Keratinocyte (primary cell): ENCODE results near the gene RTN4IP1. TPM values are rescaled to one million over a fixed set of nuclear protein-coding genes. Genes with fewer than 3 reads are reported as not detected.

Experiments used
- DNase-seq: peaks from one replicate; pipeline ENCODE4 v3.0.0-alpha.2; 2011; ENCODE audit warnings: low read depth, missing footprints, low spot score
- FAIRE-seq: peaks from 2 replicates; lab custom pipeline; 2011; peaks lifted over from hg19 to GRCh38; lab: Jason Lieb, UNC
- H2AFZ ChIP-seq: 2 replicates; pipeline ENCODE4 v1.6.0; 2012; ENCODE audit warnings: low read length, control low read depth, inconsistent platforms; ENCODE audit not compliant: control insufficient read depth
- H3K27ac ChIP-seq: 2 replicates; pipeline ENCODE4 v1.5.1; 2011; ENCODE audit warnings: low read length; ENCODE audit not compliant: control insufficient read depth, insufficient read depth
- H3K27me3 ChIP-seq: 3 replicates; pipeline ENCODE4 v1.6.0; 2011; ENCODE audit warnings: low read length; ENCODE audit not compliant: control insufficient read depth, insufficient read depth; ENCODE audit errors: extremely low read depth
- H3K36me3 ChIP-seq, 2 experiments: 2 replicates in 1 of 2; 3 replicates in 1 of 2; pipeline ENCODE4 v1.5.1; 2011; ENCODE audit warnings: low read length in 2 of 2, mild to moderate bottlenecking in 1 of 2; ENCODE audit not compliant: control insufficient read depth in 2 of 2, insufficient read depth in 2 of 2; ENCODE audit errors: extremely low read depth in 1 of 2
- H3K4me1 ChIP-seq: 3 replicates; pipeline ENCODE4 v1.5.1; 2011; ENCODE audit warnings: low read length; ENCODE audit not compliant: control insufficient read depth, insufficient read depth; ENCODE audit errors: extremely low read depth
- H3K4me2 ChIP-seq: 3 replicates; pipeline ENCODE4 v1.6.0; 2011; ENCODE audit warnings: low read depth, low read length; ENCODE audit not compliant: control insufficient read depth, insufficient read depth; ENCODE audit errors: extremely low read depth
- H3K4me3 ChIP-seq, 3 experiments: fragments of 200-600 bp in 1 of 3; sonication (generic) in 1 of 3; 2 replicates in 2 of 3; 3 replicates in 1 of 3; pipeline ENCODE4 v1.5.1; 2011 to 2016; ENCODE audit warnings: low read length in 3 of 3, mild to moderate bottlenecking in 3 of 3, control low read depth in 2 of 3, inconsistent platforms in 1 of 3, low read depth in 1 of 3, mixed read lengths in 1 of 3, mixed run types in 1 of 3, moderate library complexity in 1 of 3; ENCODE audit not compliant: control insufficient read depth in 2 of 3, insufficient read depth in 2 of 3; ENCODE audit errors: extremely low read depth in 1 of 3
- H3K79me2 ChIP-seq: 2 replicates; pipeline ENCODE4 v1.6.0; 2012; ENCODE audit warnings: low read length; ENCODE audit not compliant: control insufficient read depth, insufficient read depth
- H3K9ac ChIP-seq: 3 replicates; pipeline ENCODE4 v1.6.0; 2011; ENCODE audit warnings: low read length; ENCODE audit not compliant: control insufficient read depth, insufficient read depth; ENCODE audit errors: extremely low read depth
- H3K9me1 ChIP-seq: 3 replicates; pipeline ENCODE4 v1.6.0; 2011; ENCODE audit warnings: low read length; ENCODE audit not compliant: control insufficient read depth, insufficient read depth; ENCODE audit errors: extremely low read depth
- H3K9me3 ChIP-seq: 2 replicates; pipeline ENCODE4 v1.5.1; 2012; ENCODE audit warnings: low read depth, low read length; ENCODE audit not compliant: control insufficient read depth
- H4K20me1 ChIP-seq: 3 replicates; pipeline ENCODE4 v1.6.0; 2011; ENCODE audit warnings: low read length; ENCODE audit not compliant: control insufficient read depth, insufficient read depth; ENCODE audit errors: extremely low read depth
- EZH2 ChIP-seq: IDR thresholded peaks from one replicate; pipeline ENCODE4 v1.6.1; 2012; ENCODE audit warnings: inconsistent platforms, mild to moderate bottlenecking, low read length, moderate library complexity
- dilution Hi-C: fragments of 300-500 bp; cut with MboI; formaldehyde crosslinking; loops from one replicate; pipeline ENCODE4 v1.7.0; 2020; ENCODE audit warnings: low sequenced_read_pairs; ENCODE audit not compliant: extremely low pct_ligation_motif_present
- polyA plus RNA-seq, 5 experiments: library from polyadenylated mRNA; depleted of rRNA in 3 of 5; stranded (reverse) in 3 of 5; stranded (forward) in 1 of 5; unstranded in 1 of 5; fragments of >200 nt; gene quantifications; 1 replicate in 1 of 5; 2 replicates in 3 of 5; 3 replicates in 1 of 5; pipeline versions ENCODE4 v1.2.1 to v1.2.3, GENCODE V29; 2011 to 2012; ENCODE audit warnings: missing spikeins in 2 of 5, low read depth in 1 of 5, low replicate concordance in 1 of 5
- TF ChIP-seq, protein P1 (sequence below), 3 experiments: IDR thresholded peaks in 1 of 3; conservative IDR thresholded peaks in 1 of 3; optimal IDR thresholded peaks in 1 of 3; 2 replicates in 2 of 3; 3 replicates in 1 of 3; pipeline versions ENCODE3 to v1.5.1; 2011; ENCODE audit warnings: low read length in 3 of 3, mild to moderate bottlenecking in 3 of 3, moderate library complexity in 2 of 3, control low read depth in 1 of 3, inconsistent platforms in 1 of 3; ENCODE audit not compliant: insufficient read depth in 2 of 3; ENCODE audit errors: extremely low read depth in 1 of 3

The RTN4IP1 gene
- polyA plus RNA-seq, 1 donor (not counting 4 experiments of a cell fraction or from before 2014, with no cell fraction given) = 8.0 TPM

DNA sequence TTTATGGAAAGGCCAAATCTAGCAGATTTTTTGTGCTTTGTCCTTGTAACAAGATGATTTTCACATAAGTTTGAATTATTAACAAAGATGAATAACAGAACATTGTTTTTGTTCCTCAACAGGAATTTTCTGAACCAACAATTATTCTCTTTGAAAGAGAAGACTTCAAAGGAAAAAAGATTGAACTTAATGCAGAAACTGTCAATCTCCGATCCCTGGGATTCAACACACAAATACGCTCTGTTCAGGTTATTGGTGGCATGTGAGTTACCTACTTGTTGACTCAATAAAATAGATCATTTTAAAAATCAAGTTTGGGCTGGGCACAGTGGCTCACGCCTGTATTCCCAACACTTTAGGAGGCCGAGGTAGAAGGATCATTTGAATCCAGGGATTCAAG, 70.9 kb downstream of the RTN4IP1 start:
- TF ChIP-seq, protein P1, sequence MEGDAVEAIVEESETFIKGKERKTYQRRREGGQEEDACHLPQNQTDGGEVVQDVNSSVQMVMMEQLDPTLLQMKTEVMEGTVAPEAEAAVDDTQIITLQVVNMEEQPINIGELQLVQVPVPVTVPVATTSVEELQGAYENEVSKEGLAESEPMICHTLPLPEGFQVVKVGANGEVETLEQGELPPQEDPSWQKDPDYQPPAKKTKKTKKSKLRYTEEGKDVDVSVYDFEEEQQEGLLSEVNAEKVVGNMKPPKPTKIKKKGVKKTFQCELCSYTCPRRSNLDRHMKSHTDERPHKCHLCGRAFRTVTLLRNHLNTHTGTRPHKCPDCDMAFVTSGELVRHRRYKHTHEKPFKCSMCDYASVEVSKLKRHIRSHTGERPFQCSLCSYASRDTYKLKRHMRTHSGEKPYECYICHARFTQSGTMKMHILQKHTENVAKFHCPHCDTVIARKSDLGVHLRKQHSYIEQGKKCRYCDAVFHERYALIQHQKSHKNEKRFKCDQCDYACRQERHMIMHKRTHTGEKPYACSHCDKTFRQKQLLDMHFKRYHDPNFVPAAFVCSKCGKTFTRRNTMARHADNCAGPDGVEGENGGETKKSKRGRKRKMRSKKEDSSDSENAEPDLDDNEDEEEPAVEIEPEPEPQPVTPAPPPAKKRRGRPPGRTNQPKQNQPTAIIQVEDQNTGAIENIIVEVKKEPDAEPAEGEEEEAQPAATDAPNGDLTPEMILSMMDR (optimal IDR thresholded peaks at IDR 0.05 in 1 of 3, IDR thresholded peaks at IDR 0.05 in 1 of 3, conservative IDR thresholded peaks at IDR 0.05 in 1 of 3; ENCODE audit: extremely low read depth in 1 of 3, insufficient read depth in 2 of 3, low read length in 3 of 3) = no peak
- no peak for TF ChIP-seq EZH2
- H4K20me1 ChIP-seq = no peaks in the 10 kb centered on the region
- no peaks in the 10 kb centered on the region for H3K9me3 ChIP-seq
- dilution Hi-C loops = no loop called here
- no peak for FAIRE-seq
- DNase-seq = no peak
- H3K27me3 ChIP-seq = no peaks in the 10 kb centered on the region
- peaks cover 25% of the 10 kb centered on the region for H3K4me1 ChIP-seq
- H2AFZ ChIP-seq = no peak overlapping the region
- H3K4me3 ChIP-seq = no peak overlapping the region
- H3K9me1 ChIP-seq = no peaks in the 10 kb centered on the region
- H3K79me2 ChIP-seq = no peaks in the 10 kb centered on the region
- peaks cover 14 to 37% of the 10 kb centered on the region in 2 experiments for H3K36me3 ChIP-seq
- no peak overlapping the region for H3K4me2 ChIP-seq
- H3K27ac ChIP-seq = no peak overlapping the region
- no peak overlapping the region for H3K9ac ChIP-seq

DNA sequence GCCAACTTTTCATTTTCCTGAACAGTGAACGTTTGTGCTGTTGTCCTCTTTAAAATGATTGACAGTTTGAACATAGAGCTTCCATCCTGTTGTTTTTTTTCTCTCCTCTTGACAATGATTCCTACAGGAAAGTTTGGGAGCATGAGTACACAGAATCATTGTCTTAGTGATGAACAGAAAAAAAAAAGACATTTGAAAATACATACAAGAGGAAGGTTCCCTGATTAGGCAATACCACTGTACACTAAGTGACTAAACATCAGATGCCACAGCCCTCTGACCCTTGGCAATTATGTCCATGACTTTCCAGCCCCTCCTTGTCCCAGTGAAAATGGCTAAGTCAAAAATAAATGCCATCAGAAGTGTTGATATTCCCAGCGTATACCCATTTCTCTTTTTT, 71.5 kb downstream of the RTN4IP1 start:
- TF ChIP-seq, protein P1 (optimal IDR thresholded peaks at IDR 0.05 in 1 of 3, IDR thresholded peaks at IDR 0.05 in 1 of 3, conservative IDR thresholded peaks at IDR 0.05 in 1 of 3; ENCODE audit: extremely low read depth in 1 of 3, insufficient read depth in 2 of 3, low read length in 3 of 3) = no peak
- no peak for TF ChIP-seq EZH2
- no peaks in the 10 kb centered on the region for H3K27me3 ChIP-seq
- H3K79me2 ChIP-seq = no peaks in the 10 kb centered on the region
- H3K4me2 ChIP-seq = no peak overlapping the region
- H3K9me1 ChIP-seq = no peaks in the 10 kb centered on the region
- H4K20me1 ChIP-seq = no peaks in the 10 kb centered on the region
- dilution Hi-C loops = no loop called here
- no peaks in the 10 kb centered on the region for H3K9me3 ChIP-seq
- FAIRE-seq (no peak), DNase-seq (no peak)
- no peak overlapping the region for H2AFZ ChIP-seq
- H3K27ac ChIP-seq = no peak overlapping the region
- H3K4me3 ChIP-seq = no peak overlapping the region
- peaks cover 12 to 34% of the 10 kb centered on the region in 2 experiments for H3K36me3 ChIP-seq
- peaks cover 24% of the 10 kb centered on the region for H3K4me1 ChIP-seq
- H3K9ac ChIP-seq = no peak overlapping the region
